GM18858 (cell line): ENCODE results near the gene PLEKHH3.
A peak's percentile ranks its signal among the peaks of the same experiment; 100 is the strongest.

Experiments
- ATAC-seq: cut with Tn5 transposase; IDR thresholded peaks from one replicate; pipeline ENCODE4 v1.9.1; 2021; ENCODE audit not compliant: unreplicated experiment

Gene PLEKHH3, protein sequence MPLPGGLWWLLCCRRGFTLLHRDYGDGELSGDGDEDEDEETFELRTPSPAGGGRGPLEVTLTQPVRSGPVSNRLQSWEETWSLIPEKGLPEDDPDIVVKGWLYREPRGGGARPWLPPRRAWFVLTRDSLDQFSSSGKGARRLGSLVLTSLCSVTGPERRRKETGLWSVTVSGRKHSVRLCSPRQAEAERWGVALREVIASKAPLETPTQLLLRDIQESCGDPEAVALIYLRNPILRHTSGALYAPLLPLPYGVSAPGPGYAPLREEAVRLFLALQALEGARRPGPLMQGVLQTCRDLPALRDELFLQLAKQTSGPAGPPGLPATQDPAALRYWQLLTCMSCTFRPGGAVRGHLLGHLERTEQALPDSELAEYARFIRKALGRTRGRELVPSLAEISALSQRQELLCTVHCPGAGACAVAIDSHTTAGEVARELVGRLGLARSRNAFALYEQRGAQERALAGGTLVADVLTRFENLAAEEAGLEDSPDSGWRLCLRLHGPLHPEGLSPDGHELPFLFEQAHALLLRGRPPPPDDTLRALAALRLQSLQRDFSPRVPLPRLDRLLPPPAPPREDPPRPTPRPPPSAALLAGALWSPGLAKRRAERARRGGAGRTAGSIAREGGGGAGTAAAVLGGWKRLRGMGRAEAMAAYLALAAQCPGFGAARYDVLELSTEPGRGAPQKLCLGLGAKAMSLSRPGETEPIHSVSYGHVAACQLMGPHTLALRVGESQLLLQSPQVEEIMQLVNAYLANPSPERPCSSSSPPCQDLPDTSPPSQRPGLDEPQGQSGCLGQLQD

DNA sequence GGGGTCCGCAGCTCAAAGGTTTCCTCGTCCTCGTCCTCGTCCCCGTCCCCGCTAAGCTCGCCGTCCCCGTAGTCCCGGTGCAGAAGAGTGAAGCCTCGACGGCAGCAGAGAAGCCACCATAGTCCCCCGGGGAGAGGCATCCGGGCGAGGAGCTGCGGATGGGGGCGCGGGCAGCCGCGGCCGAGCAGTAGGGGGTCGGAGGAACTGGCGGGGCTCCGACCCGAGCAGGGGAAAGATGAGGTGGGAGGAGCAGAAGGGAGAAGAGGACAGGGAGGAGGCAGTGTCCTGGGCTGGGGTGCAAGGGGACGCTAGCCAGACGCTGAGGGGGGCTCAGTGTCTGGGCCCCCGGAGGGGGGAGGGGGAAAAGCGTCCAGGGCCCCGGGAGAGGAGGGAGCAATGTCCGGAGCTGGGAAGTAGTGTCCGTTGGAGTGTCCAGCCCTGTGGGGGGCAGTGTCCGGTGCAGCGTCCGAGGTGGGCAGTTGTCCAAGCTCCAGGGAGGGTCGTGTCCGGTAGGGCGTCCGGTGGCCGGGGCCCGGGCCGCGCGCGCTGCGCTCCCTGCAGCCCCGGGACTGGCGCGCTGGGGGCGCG, at the start of gene PLEKHH3:
Gene PLEKHH3, minus strand, starts transcription at position 571 of the 588 bp plus-strand sequence. Its CDS starts 431 bp downstream, at position 140.
- no peak for ATAC-seq

DNA sequence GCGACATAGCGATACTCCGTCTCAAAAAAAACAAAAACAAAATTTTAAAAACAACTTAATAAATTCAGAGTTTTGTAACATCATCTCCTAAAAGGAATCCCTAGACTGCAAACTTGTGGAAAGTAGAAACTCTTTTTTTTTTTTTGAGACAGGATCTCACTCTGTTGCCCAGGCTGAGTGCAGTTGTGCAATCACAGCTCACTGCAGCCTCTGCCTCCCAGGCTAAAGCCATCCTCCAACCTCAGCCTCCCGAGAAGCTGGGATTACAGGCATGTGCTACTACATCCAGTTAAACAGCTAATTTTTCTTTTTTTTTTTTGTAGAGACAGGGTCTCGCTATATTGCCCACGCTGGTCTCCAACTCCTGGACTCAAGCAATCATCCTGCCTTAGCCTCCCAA, 48.3 kb upstream of the PLEKHH3 start:
- no peak for ATAC-seq

DNA sequence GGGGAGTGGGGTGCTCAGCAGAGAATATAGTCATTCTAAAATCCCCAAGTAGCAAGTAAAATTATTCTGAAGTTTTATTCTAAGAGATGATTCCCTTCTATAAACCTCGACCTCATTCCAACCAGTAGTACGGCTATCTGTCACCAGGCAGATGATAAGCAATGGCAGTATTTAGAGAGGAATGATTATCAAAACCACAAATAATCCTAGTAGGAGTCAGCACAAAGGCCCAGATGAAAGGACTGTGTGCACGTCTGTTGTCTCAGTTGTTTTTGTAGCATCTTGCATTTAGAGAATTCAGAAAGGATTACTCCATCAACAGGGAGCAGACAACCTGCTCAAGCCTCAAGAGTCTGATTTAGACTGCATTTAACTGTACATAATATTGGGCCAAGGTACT, 46.8 kb upstream of the PLEKHH3 start:
- no peak for ATAC-seq

DNA sequence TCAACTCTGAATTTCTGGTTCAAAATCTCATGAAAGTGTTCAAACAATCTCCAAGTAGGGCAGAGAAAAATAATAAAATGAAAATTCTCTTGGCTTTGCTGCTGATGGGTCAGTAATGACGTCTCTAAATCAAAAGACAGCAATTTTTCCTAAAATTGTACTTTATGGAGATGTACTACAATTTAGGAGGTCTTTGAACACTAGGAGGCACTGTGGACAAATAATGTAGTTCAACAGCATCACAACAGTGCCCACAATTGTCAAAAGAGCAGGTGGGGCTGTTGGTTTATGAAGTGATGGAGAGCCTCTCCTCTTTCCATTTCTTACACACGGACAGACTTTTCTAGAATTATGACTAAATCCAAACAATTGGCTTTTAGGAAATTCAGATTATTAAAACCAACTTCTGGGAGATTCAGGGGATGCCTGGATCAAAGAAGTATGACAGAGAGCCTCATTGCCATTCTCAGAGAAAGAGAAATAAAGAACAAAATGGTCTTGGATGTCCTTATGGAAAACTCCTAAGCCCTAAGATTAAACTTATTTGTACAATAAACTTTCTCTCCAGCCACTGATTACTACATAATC, 44.3 kb upstream of the PLEKHH3 start:
- no peak for ATAC-seq

DNA sequence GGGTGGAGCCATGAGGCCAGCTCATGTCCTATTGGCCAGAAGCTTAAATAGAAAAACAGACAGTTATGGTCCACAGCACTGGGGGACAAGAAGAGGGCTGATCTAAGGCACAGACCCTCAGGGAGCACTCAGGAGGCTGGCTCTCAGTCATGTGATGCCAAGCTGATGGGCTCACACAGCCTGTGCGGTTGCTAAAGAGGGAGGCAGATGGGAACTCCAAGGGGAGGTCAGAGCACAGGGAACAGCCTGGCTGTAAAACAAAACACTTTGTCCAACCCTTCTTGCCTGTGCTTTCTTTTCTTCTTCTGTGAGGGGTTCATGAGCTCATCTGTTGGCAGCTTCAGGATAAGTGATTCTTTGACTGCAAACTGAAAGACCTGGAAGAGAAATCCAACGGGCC, 32.8 kb upstream of the PLEKHH3 start:
- ATAC-seq = no peak

DNA sequence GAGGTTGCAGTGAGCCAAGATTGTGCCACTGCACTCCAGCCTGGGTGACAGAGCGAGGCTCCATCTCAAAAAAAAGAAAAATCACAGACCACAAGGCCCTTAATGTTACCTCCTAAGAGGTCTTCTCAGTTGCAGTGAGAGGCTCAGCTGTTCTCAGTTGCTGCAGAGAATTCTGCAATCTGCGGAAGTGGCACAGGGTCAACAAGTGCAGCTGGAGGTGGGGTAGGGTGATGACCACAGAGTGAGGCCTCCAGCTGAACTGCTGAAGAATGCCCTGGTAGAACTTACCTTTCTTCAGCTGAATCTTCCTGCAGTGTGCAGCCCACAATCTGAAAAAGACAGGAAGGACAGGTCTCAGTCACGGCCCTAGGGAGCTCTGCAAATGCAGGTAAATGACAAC, 31.8 kb upstream of the PLEKHH3 start:
- no peak for ATAC-seq

DNA sequence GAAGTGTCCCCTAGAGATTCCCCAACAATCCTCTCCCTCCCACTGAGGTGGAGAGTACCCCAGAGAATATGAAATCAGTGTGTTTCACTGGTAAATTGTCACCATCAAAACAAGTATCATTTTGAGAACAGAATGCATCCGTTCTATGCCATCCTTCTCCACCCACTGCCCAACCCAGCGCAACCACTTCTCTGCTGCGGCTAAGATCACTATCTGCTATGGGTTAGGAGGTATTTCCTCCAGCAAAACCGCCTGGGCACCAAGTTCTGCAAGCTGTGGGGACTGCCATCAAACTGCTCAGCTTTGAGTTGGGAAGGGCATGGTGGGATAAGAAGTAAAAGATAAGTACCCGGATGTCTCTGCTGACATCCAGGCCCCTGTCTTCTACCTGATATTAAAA, 29.9 kb upstream of the PLEKHH3 start:
- no peak for ATAC-seq

DNA sequence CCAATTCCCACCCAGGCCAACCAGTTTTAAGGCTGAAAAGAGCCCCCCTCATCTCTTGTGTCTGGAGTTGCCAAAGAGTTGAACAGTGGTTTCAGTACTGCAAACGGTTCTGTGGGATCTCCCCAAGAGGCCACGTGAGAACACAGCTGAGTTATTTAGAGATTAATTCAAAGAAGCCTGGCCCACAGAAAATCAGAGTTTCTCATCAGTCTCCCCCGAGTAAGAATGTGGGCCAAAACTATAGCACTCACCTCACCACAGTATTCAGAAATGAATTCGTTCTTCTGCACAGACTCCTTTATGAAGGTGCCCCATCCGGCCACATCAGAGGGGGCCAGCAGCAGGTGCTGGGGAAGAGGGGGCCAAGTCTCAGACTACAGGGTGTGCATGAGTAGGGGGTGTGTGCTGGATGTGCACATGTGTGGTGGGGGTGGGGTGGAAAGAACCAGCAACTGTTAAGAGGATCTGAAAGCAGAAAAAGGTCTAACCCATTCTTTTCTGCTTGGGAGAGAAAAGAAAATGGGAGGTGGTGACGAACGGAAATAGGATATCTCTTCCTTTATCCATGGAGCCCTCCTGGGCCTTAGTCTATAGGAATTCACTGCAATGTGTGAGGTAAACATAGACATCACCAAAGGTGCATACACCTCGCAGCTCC, 28.2 kb upstream of the PLEKHH3 start:
- peak; percentile 63 for ATAC-seq

DNA sequence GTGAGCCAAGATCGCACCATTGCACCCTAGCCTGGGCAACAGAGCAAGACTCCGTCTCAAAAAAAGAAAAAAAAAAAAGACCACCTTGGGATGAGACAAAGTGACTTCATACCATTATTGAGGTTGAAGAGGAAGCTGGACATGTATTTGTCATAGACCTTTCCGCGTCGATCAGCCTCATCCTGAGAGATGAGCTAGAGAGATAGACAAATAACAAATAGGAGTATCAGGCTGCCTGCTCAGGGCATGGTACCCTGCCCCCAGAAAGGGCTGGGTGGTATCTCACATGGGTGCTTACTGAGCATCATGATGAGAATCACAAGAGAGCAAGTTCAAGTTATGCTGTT, 27.7 kb upstream of the PLEKHH3 start:
- peak; percentile 16 for ATAC-seq

DNA sequence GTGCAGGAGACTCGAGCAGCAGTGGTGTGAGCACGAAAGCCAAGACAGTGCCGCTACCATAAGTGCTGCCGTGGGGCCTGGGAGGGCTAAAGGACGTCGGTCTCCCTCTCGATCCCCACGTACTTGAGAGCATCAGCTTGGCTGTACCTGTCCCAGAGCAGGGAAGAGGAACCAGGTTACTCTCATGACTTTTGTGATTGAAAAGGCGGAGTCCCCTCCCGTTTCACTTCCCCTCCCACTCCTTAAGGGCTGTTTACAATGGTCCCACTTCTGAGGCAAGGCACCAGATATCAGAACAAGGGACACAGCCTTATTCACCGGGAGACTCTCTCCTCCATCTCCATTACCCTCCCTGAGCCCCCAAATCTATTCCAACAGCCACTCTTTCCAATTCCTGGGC, 25.7 kb upstream of the PLEKHH3 start:
- no peak for ATAC-seq

DNA sequence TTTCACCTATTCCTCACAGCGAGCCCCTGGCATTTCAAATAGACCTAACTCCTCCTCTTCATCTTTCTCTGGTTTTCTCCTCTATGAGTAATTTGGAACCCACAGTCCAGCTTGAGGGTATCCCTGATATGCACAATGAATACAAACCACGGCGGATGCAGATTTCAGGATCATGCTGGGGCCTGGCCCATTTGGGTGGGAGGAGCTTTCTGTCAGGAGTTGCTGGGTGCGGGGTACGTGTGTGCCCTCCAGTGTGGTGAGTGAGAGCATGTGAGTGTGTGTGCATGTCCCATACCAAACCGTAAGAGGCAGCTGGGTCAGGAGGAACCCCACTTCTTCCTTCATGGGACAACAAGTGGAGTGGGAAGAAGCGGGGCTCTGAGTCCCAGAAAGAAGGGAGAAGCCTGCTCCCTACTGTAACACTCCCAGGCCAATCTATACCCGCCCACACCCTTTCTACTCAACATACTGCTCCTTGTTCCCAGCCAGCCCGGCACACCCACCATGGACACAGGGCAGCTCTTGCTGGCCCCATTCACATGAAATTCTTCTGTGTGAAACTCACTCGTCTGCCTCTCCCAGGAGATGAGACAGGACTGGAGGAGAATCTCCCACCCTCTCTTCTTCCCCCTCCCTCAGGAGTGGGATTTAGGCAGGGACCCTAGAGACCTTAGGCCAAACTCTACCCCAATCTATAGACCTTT, 23.9 kb upstream of the PLEKHH3 start:
- ATAC-seq = no peak

DNA sequence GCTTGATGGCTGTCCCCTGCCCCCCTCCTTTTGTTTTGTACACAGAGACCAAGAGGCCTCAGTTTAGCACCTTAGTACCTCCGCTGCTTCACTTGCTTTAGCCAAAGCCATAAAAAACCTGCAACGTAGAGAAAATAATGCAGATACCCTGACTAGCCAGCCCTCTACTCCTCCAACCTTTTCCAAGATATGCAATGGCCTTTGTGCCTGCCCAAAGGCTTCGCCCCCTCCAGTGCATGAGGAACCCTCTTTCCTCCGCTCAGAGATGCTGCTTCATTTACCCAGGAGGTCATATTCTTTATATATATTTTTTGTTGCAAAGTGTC, 22.6 kb upstream of the PLEKHH3 start:
- no peak for ATAC-seq

DNA sequence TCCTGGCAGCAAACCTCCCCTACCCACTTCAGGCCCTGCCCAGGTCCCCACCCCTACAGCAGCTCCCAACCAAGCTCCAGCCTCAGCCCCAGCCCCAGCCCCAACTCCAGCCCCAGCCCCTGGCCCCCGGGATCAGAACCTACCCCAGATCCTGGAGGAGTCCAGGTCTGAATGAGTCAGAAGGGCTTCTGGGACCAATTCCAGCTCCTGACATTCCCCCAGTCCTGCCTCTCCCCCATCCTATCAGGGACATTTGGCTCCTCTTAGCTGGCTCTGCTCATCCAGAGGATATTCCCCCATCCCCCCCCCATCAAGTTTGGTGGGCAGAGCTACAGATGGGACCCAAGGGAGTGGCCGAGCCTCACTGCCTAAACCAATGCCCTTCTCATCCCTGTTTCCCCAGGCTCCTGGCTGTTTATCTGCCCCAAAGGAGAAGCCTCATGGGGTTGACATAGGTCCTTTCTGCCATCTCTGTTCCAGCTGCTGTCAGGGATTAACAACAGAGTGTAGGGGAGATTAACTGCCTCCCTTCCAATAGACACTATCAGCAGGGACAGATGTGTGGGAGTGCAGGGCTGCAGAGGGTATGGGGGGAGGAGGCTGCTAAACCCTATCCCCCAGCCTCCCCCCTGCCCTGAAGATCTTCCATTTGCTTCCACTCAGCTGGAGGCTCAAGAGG, 22.1 kb upstream of the PLEKHH3 start:
- ATAC-seq = no peak

DNA sequence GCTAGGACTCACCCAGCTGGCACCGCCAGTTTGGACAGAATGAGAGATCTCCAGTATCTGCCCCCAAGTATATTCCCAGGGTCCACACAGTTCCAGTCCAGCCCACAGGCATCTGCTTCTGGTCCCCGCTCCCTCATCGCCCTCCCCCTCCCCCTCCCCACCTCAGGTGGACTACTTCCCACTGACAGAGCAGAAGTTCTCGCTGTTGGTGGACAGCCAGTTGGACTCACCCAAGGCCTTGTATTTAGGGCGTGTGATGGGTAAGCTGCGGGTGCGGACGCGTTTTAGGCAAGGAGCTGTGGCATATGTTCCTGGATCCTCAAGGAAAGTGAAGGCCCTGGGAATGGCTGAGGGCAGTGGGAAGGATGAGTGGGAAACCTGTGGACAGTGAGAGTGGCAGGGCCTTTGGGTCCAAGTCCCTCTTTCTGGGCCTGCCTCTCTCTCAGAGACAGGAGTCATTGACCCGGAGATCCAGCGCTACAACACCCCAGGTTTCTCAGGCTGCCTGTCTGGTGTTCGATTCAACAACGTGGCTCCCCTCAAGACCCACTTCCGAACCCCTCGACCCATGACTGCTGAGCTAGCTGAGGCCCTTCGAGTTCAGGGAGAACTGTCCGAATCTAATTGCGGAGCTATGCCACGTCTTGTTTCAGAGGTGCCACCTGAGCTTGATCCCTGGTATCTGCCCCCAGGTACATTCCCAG, 20.5 kb upstream of the PLEKHH3 start:
- no peak for ATAC-seq

DNA sequence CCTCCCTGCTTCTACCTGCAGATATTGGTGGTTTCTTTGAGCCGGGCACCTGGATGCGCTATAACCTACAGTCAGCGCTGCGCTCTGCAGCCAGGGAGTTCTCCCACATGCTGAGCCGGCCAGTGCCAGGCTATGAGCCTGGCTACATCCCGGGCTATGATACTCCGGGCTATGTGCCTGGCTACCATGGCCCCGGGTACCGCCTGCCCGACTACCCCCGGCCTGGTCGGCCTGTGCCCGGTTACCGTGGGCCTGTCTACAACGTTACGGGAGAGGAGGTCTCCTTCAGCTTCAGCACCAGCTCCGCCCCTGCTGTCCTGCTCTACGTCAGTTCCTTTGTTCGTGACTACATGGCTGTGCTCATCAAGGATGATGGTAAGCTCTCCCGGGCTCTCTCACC, 18.7 kb upstream of the PLEKHH3 start:
- no peak for ATAC-seq

DNA sequence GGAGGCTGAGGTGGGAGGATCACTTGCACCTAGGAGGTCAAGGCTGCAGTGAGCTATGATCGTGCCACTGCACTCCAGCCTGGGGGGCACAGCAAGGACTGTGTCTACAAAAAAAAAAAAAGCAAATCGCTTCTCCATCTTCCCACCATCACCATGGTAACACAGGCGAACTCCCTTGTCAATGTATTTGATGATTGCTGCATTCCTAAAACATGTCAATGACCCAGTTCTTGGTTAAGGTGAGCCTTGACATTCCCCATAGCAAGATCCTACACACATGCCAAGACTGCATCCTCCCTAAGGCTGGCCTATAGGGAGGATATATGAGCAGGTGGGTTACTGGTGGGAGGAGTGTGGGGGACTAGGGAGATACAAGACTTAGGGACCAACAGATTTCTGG, 17.7 kb upstream of the PLEKHH3 start:
- ATAC-seq = no peak

DNA sequence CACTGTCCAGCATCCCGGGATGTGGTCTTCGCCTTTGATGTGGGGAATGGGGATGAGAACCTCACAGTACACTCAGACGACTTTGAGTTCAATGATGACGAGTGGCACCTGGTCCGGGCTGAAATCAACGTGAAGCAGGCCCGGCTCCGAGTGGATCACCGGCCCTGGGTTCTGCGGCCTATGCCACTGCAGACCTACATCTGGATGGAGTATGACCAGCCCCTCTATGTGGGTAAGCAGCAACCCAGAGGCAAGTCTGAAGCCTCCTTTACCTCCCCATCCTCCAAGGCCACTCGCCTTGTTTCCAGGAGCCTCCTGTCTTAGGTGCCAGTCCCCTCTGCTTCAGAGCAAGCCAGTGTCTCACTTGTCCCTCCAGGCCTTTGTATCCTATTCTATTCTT, 15.7 kb upstream of the PLEKHH3 start:
- ATAC-seq = no peak

DNA sequence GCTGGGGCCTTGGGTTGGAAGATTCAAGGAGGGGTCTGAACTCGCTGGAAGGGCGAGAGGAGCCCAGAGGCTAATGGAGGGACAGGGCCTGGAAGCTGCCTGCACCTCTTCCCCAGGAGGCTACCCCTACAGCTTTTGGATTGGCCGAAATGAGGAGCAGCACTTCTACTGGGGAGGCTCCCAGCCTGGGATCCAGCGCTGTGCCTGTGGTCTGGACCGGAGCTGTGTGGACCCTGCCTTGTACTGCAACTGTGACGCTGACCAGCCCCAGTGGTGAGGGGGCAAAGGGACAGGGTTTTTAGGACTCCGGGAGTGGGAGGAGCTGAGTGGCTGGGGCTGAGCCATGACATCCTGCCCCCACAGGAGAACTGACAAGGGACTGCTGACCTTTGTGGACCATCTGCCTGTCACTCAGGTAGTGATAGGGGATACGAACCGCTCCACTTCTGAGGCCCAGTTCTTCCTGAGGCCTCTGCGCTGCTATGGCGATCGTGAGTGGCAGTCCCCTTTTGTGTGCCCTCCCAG, 14.3 kb upstream of the PLEKHH3 start:
- ATAC-seq = no peak

DNA sequence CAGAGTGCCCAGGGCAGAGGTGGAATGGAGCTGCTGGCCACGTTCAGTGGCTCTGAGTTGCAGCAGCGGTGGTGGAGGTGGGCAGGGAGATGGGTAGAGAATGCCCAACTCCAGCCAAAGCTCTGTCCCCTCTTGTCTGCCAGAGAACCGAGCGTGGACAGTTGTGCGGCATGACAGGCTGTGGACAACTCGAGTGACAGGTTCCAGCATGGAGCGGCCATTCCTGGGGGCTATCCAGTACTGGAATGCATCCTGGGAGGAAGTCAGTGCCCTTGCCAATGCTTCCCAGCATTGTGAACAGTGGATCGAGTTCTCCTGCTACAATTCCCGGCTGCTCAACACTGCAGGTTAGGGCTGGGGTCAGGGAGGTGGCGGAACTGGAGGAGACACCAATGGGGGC, 13.8 kb upstream of the PLEKHH3 start:
- ATAC-seq = no peak
